Breast epithelium (tissue), 4 donors: Measurements from ENCODE around the gene VCL. TPM values are rescaled to one million over a fixed set of nuclear protein-coding genes. Genes with fewer than 3 reads are reported as not detected.

Experiments used
- DNase-seq, 2 donors: peaks; one replicate each; pipeline ENCODE4 v3.0.0-alpha.2; 2019; ENCODE audit warnings: low spot score in 2 of 2
- H3K27ac ChIP-seq, 2 donors: fragments of 200-600 bp; sonication (generic) in 1 of 2; one replicate each; pipeline ENCODE4 v1.5.1; 2016 to 2019; ENCODE audit warnings: mild to moderate bottlenecking in 1 of 2
- H3K27me3 ChIP-seq, 2 donors: fragments of 200-600 bp; sonication (generic) in 1 of 2; one replicate each; pipeline versions ENCODE4 v1.5.1 to v1.6.0; 2017 to 2019; ENCODE audit warnings: control low read depth in 1 of 2, mild to moderate bottlenecking in 1 of 2
- H3K36me3 ChIP-seq: fragments of 200-600 bp; one replicate; pipeline ENCODE4 v1.5.1; 2019
- H3K4me1 ChIP-seq, 2 donors: fragments of 200-600 bp; sonication (generic); one replicate each; pipeline ENCODE4 v1.5.1; 2016 to 2019; ENCODE audit warnings: control low read depth in 1 of 2
- H3K4me3 ChIP-seq, 3 donors: fragments of 200-600 bp; sonication (generic); 1 replicate in 2 of 3; 2 replicates in 1 of 3; pipeline ENCODE4 v1.5.1; 2016 to 2019; ENCODE audit warnings: mild to moderate bottlenecking in 3 of 3, moderate library complexity in 2 of 3
- H3K9me3 ChIP-seq, 2 donors: fragments of 200-600 bp; sonication (generic) in 1 of 2; one replicate each; pipeline ENCODE4 v1.5.1; 2016 to 2019; ENCODE audit warnings: control low read depth in 1 of 2
- POLR2A ChIP-seq: fragments of 450-650 bp; IDR thresholded peaks from one replicate; pipeline ENCODE4 v1.6.1; 2016; ENCODE audit warnings: antibody characterized with exemption, mild to moderate bottlenecking, moderate library complexity
- POLR2AphosphoS5 ChIP-seq, 3 donors: sonication (generic); formaldehyde crosslinking; IDR thresholded peaks; one replicate each; pipeline ENCODE4 v1.6.1; 2017; ENCODE audit warnings: antibody characterized with exemption in 3 of 3
- intact Hi-C: fragments of 100-400 bp; cut with DNase I; formaldehyde crosslinking; loops from one replicate; pipeline ENCODE4 v1.15.1; 2023; ENCODE audit warnings: low total_unique reads
- total RNA-seq, 3 donors: library from RNA; depleted of rRNA; stranded (reverse); fragments of >200 nt; gene quantifications; one replicate each; pipeline ENCODE4 v1.1.0, GENCODE V29; 2016
- TF ChIP-seq, protein P1 (sequence below), 3 donors: fragments of 450-650 bp; IDR thresholded peaks; one replicate each; pipeline ENCODE4 v1.5.1; 2016 to 2017; ENCODE audit warnings: antibody characterized with exemption in 3 of 3, mild to moderate bottlenecking in 3 of 3, moderate library complexity in 3 of 3

The VCL gene
- total RNA-seq, 3 donors from 2014 or later = 73.1 to 95.0 (median 77.6) TPM

GRCh38 chr10:74081941-74082718 lies 84.2 kb downstream of the VCL start:
- H3K27ac ChIP-seq = no peak overlapping the region
- no peak for TF ChIP-seq POLR2A
- TF ChIP-seq, protein P1, sequence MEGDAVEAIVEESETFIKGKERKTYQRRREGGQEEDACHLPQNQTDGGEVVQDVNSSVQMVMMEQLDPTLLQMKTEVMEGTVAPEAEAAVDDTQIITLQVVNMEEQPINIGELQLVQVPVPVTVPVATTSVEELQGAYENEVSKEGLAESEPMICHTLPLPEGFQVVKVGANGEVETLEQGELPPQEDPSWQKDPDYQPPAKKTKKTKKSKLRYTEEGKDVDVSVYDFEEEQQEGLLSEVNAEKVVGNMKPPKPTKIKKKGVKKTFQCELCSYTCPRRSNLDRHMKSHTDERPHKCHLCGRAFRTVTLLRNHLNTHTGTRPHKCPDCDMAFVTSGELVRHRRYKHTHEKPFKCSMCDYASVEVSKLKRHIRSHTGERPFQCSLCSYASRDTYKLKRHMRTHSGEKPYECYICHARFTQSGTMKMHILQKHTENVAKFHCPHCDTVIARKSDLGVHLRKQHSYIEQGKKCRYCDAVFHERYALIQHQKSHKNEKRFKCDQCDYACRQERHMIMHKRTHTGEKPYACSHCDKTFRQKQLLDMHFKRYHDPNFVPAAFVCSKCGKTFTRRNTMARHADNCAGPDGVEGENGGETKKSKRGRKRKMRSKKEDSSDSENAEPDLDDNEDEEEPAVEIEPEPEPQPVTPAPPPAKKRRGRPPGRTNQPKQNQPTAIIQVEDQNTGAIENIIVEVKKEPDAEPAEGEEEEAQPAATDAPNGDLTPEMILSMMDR (IDR thresholded peaks at IDR 0.05) = no peak
- TF ChIP-seq POLR2AphosphoS5 (IDR thresholded peaks at IDR 0.05) = no peak
- H3K4me3 ChIP-seq = no peak overlapping the region
- no peaks in the 10 kb centered on the region for H3K4me1 ChIP-seq
- no peaks in the 10 kb centered on the region for H3K9me3 ChIP-seq
- no peak for DNase-seq
- no peaks in the 10 kb centered on the region for H3K27me3 ChIP-seq
- no peaks in the 10 kb centered on the region for H3K36me3 ChIP-seq
- intact Hi-C loops = no loop called here

- intact Hi-C loops = no loop called here
- Histone ChIP-seq H3K27ac (no peak overlapping the region), H3K4me3 (no peak overlapping the region), H3K4me1 (no peaks in the 10 kb centered on the region), H3K36me3 (no peaks in the 10 kb centered on the region), H3K27me3 (no peaks in the 10 kb centered on the region), H3K9me3 (no peaks in the 10 kb centered on the region)
- DNase-seq = no peak
- TF ChIP-seq POLR2AphosphoS5 (IDR thresholded peaks at IDR 0.05) = no peak
- TF ChIP-seq, protein P1 (IDR thresholded peaks at IDR 0.05) = no peak
Observed at GRCh38 chr10:74083304-74083703, 85.4 kb downstream of the VCL start.

- no peak overlapping the region for H3K27ac ChIP-seq
- H3K27me3 ChIP-seq = no peaks in the 10 kb centered on the region
- H3K36me3 ChIP-seq = no peaks in the 10 kb centered on the region
- H3K4me1 ChIP-seq = no peaks in the 10 kb centered on the region
- intact Hi-C loops = no loop called here
- no peak for DNase-seq
- TF ChIP-seq POLR2AphosphoS5 (IDR thresholded peaks at IDR 0.05) = no peak
- TF ChIP-seq, protein P1 (IDR thresholded peaks at IDR 0.05) = no peak
- no peak for TF ChIP-seq POLR2A
- H3K4me3 ChIP-seq = no peak overlapping the region
- H3K9me3 ChIP-seq = no peaks in the 10 kb centered on the region
Observed at GRCh38 chr10:74084955-74085354, 87.0 kb downstream of the VCL start.

DNA sequence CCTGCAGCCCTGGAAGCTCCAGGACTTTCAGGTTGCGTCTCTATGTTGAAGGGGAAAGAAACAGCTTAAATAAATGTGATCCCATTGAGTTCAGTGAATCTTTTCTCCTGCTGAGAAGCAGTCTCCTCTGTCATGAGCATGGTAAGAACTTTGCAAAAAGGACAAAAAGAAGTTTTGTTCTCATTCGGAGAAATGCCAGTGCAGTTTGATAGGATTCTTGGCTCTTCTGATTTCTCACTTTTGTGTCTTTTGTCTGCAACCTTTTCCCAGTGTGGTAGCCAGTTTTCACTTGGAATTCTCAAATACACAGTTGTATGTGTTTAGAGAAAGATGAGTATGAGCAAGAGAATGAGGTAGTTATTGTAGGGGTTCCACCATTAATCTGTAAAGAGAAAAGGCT lies 88.4 kb downstream of the VCL start:
- Histone ChIP-seq H3K27me3 (no peaks in the 10 kb centered on the region), H3K9me3 (no peaks in the 10 kb centered on the region), H3K36me3 (no peaks in the 10 kb centered on the region), H3K4me1 (no peaks in the 10 kb centered on the region), H3K27ac (no peak overlapping the region), H3K4me3 (no peak overlapping the region)
- intact Hi-C loops = no loop called here
- TF ChIP-seq, protein P1 (IDR thresholded peaks at IDR 0.05) = no peak
- no peak for TF ChIP-seq POLR2AphosphoS5 (IDR thresholded peaks at IDR 0.05)
- no peak for TF ChIP-seq POLR2A
- no peak for DNase-seq

DNA sequence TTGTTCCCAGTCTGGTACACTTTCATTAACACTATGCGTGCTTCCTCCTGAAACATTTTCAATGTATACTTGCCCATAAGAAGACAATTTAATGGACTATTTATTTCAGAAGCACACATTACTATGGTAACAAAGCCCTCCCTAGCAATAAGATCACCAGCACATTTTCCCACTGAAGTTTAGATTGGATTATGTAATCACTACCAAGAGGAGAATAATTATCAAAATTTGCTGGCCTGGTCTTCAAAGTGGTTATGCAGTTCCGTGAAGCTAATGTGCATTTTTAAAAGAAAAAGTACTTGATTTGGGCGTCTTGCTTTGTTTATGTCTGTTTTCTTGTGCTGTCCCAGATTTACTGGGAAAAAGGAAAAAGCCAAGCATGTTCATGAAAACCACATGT lies 90.8 kb downstream of the VCL start:
- no peak for DNase-seq
- no peaks in the 10 kb centered on the region for H3K36me3 ChIP-seq
- H3K4me1 ChIP-seq = no peaks in the 10 kb centered on the region
- no peak overlapping the region for H3K4me3 ChIP-seq
- TF ChIP-seq, protein P1 (IDR thresholded peaks at IDR 0.05) = no peak
- no peak for TF ChIP-seq POLR2A
- no peak for TF ChIP-seq POLR2AphosphoS5 (IDR thresholded peaks at IDR 0.05)
- no peaks in the 10 kb centered on the region for H3K27me3 ChIP-seq
- intact Hi-C loops = no loop called here
- H3K27ac ChIP-seq = no peak overlapping the region
- H3K9me3 ChIP-seq = no peaks in the 10 kb centered on the region
